Measurements from ENCODE around the gene THBD. TPM values are rescaled to one million over a fixed set of nuclear protein-coding genes. Genes with fewer than 3 reads are reported as not detected.

THBD gene
- total RNA-seq, 1 donor from 2014 or later: 12.6 TPM

DNA sequence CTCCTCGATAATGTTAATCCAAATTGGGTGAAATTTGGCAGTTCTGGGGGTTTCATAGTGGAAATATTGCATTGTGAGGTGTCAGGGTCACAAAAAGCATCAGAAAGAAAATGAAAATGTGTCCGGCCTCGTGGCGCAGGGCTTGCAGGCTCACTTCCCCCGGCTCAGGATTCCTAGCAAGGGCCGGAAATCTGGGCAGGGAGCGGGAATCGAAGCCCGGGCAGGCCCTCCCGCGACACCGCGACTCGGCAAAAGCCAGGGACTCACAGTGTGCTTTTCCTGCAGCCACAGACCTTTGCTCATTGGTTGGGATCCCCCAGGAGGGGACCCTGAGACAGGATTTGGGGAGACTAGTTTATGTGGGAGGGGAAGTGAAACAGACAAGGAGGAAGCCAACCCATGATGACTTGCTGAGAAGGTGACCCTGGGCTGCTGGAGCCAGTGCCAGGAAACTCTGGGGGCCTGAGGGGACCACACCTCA, 37.5 kb upstream of the THBD start:
- Histone ChIP-seq H3K4me3 (ENCODE audit: low read depth, low read length) (no peak overlapping the region), H3K27me3 (ENCODE audit: control insufficient read depth, insufficient read depth, low read length) (no peaks in the 10 kb centered on the region), H3K36me3 (ENCODE audit: control insufficient read depth, insufficient read depth, low read length) (no peaks in the 10 kb centered on the region)
- TF ChIP-seq, protein P1, sequence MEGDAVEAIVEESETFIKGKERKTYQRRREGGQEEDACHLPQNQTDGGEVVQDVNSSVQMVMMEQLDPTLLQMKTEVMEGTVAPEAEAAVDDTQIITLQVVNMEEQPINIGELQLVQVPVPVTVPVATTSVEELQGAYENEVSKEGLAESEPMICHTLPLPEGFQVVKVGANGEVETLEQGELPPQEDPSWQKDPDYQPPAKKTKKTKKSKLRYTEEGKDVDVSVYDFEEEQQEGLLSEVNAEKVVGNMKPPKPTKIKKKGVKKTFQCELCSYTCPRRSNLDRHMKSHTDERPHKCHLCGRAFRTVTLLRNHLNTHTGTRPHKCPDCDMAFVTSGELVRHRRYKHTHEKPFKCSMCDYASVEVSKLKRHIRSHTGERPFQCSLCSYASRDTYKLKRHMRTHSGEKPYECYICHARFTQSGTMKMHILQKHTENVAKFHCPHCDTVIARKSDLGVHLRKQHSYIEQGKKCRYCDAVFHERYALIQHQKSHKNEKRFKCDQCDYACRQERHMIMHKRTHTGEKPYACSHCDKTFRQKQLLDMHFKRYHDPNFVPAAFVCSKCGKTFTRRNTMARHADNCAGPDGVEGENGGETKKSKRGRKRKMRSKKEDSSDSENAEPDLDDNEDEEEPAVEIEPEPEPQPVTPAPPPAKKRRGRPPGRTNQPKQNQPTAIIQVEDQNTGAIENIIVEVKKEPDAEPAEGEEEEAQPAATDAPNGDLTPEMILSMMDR (IDR thresholded peaks at IDR 0.05; ENCODE audit: insufficient read depth, low read length, severe bottlenecking): no peak
- DNase-seq (ENCODE audit: low read depth) (no peak), FAIRE-seq (no peak)

DNA sequence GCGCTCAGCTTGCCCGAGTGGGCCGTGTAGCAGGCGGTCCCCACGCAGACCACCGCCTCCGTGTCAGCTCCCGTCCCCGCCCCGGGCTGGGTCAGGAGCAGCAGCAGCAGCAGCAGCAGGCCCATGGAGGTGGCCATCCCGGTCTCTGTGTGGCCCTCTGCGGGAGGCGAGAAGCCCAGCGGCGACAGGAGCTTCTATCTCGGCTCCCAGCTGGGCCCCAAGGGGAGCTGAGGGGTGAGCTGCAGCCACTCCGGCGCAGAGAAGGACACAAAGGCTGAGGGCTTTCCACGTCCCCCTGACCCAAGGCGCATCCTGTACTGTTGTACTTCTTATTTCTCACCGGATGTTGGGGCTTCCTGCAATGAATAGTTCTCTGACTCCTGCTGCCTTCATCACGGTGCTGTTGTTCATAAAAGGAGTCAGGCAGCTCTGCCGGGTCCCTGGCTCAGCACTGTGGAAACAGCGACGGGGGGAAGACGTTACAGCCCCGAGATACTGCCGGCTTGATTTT, 36.6 kb upstream of the THBD start, which contains the start of gene CD93:
Gene CD93, minus strand, starts transcription at position 269 of the 511 bp plus-strand sequence. Its CDS starts 132 bp downstream, at position 137.
- no peak for DNase-seq (ENCODE audit: low read depth)
- TF ChIP-seq, protein P1 (IDR thresholded peaks at IDR 0.05; ENCODE audit: insufficient read depth, low read length, severe bottlenecking): no peak
- no peaks in the 10 kb centered on the region for H3K27me3 ChIP-seq (ENCODE audit: control insufficient read depth, insufficient read depth, low read length)
- no peak for FAIRE-seq
- H3K36me3 ChIP-seq (ENCODE audit: control insufficient read depth, insufficient read depth, low read length): no peaks in the 10 kb centered on the region
- no peak within 1 kb of the TSS for H3K4me3 ChIP-seq (ENCODE audit: low read depth, low read length)

DNA sequence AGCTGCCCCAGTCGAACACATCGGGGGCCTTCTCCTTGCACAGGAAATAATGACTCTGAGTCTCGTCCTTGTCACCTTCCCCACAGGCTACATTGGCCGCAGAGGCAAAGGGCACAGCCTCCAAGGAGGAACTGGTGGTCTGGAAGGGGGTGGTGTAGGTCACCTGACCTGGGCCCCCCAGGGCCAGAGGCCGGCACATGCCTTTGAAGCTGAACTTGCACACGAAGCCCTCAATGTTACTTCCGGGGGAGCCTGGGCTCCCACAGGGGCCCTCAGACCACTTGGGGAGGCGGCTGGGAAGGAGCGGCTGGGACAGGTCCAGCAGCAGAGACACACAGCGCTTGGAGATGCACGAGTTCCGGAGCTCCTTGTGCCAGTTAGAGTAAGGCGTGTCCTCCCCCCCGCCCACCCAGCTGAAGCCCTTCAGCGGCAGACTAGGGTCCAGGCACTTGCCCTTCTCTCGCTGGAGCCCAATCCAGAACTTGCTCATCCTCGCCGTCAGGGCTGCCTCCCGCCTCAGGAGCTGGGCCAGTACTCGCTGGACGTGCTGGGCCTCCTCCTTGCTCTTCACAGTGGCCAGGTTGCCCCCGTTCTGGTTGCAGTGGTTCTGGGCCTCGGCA, 36.1 kb upstream of the THBD start:
- FAIRE-seq (no peak), DNase-seq (ENCODE audit: low read depth) (no peak)
- no peaks in the 10 kb centered on the region for H3K36me3 ChIP-seq (ENCODE audit: control insufficient read depth, insufficient read depth, low read length)
- no peaks in the 10 kb centered on the region for H3K27me3 ChIP-seq (ENCODE audit: control insufficient read depth, insufficient read depth, low read length)
- TF ChIP-seq, protein P1 (IDR thresholded peaks at IDR 0.05; ENCODE audit: insufficient read depth, low read length, severe bottlenecking): no peak
- no peak overlapping the region for H3K4me3 ChIP-seq (ENCODE audit: low read depth, low read length)

DNA sequence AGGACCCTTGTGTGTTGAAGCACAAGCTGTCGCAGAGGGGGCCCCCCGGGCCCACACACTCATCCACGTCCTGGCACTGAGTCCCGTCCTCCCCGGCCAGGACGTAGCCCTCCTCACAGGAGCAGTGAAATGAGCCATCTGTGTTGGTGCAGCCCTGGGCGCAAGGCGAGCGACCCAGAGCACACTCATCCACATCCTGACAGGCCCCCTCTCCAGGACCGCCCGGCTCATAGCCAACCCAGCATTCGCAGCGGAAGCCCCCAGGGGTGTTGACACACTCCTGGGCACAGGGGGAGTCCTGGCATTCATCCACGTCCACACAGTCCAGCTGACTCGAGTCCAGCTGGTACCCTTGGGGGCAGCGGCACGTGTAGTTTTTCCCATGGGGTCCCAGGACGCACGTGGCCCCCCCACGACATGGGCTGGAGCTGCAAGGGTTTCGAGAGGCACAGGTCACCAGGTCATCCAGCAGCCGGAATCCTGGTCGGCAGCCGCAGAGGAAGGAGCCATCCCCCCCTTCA, 35.4 kb upstream of the THBD start:
- no peaks in the 10 kb centered on the region for H3K36me3 ChIP-seq (ENCODE audit: control insufficient read depth, insufficient read depth, low read length)
- DNase-seq (ENCODE audit: low read depth): no peak
- TF ChIP-seq, protein P1 (IDR thresholded peaks at IDR 0.05; ENCODE audit: insufficient read depth, low read length, severe bottlenecking): no peak
- no peak for FAIRE-seq
- H3K4me3 ChIP-seq (ENCODE audit: low read depth, low read length): no peak overlapping the region
- H3K27me3 ChIP-seq (ENCODE audit: control insufficient read depth, insufficient read depth, low read length): no peaks in the 10 kb centered on the region

DNA sequence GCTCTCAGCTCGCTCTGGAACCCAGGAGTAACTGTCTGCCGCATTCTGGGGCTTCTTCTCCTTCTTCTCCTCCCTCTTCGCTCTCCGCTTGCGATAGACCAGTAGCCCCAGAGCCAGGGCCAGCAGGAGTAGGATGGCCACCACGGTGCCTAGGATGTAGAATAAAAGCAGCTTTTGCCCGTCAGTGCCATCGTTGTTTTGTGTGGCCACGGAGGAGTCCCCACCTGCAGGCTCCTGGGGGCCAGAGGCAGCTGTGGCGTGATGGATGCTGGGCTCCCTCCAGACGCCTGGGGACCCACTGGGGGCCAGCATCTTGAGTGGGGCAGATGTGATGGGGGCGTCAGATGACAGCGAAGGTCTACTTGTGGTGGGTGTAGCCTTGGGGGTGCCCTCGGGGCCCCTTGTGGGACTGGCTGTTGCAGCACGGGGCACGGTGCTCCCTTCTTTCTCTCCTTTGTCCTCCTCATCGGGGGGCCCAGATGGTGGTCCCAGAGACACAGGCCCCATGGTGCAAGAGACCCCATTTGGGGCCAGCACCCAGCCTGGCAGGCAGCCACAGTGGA, 34.9 kb upstream of the THBD start:
- Histone ChIP-seq H3K36me3 (ENCODE audit: control insufficient read depth, insufficient read depth, low read length) (no peaks in the 10 kb centered on the region), H3K4me3 (ENCODE audit: low read depth, low read length) (no peak overlapping the region), H3K27me3 (ENCODE audit: control insufficient read depth, insufficient read depth, low read length) (no peaks in the 10 kb centered on the region)
- TF ChIP-seq, protein P1 (IDR thresholded peaks at IDR 0.05; ENCODE audit: insufficient read depth, low read length, severe bottlenecking): no peak
- no peak for FAIRE-seq
- no peak for DNase-seq (ENCODE audit: low read depth)
